WERI-Rb-1 (cell line): ENCODE data around the gene DYNLT2.

Source experiments
- DNase-seq: peaks from one replicate; pipeline ENCODE4 v3.0.0-alpha.2; 2020
- H3K27ac ChIP-seq: fragments of 250-450 bp; sonication (Bioruptor Pico); 2 replicates; pipeline ENCODE4 v1.5.1; 2020; ENCODE audit warnings: mild to moderate bottlenecking, moderate library complexity
- H3K27me3 ChIP-seq: fragments of 250-450 bp; sonication (Bioruptor Pico); 2 replicates; pipeline ENCODE4 v1.5.1; 2021; ENCODE audit warnings: mild to moderate bottlenecking, low read depth, moderate library complexity; ENCODE audit not compliant: insufficient read depth, severe bottlenecking
- H3K36me3 ChIP-seq: fragments of 250-450 bp; sonication (Bioruptor Pico); 2 replicates; pipeline ENCODE4 v1.5.1; 2020; ENCODE audit warnings: mild to moderate bottlenecking, moderate library complexity
- H3K4me3 ChIP-seq: 2 replicates; pipeline ENCODE4 v1.5.1; 2011; ENCODE audit warnings: low read depth, mild to moderate bottlenecking, control low read depth, low read length
- H3K9me3 ChIP-seq: fragments of 250-450 bp; sonication (Bioruptor Pico); 2 replicates; pipeline ENCODE4 v1.5.1; 2021; ENCODE audit warnings: mild to moderate bottlenecking, moderate library complexity; ENCODE audit not compliant: severe bottlenecking
- CTCF ChIP-seq: IDR thresholded peaks from 2 replicates; pipeline ENCODE4 v1.5.1; 2011; ENCODE audit warnings: low read depth, mild to moderate bottlenecking, control low read depth, inconsistent platforms, low read length

Gene DYNLT2

DNA sequence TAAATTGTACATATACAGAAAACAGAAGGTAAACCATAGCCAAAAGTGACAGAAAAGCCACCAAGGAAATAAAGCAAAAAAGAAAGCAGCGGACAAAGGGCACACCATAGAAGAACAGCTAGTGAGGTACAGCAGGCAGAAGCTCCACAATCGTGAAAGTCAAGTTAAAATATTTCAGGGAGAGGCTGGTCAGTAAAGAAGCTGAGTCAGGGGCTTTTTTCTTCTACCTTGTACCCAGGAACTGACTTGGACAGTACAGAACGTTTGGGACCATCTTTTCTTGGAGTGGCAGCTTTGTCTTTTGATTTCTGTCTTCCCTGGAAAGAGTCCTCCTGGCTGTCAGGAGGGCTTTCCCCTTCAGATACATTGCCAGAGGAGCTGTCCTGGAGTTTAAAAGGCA is 41.4 kb downstream of the DYNLT2 start:
- H3K36me3 ChIP-seq, result peaks cover 84% of the 10 kb centered on the region

GRCh38 chr6:169709293-169709692 is 42.1 kb downstream of the DYNLT2 start:
- Histone ChIP-seq H3K27me3 (no peaks in the 10 kb centered on the region), H3K36me3 (peaks cover 84% of the 10 kb centered on the region), H3K27ac (no peak overlapping the region), H3K9me3 (no peaks in the 10 kb centered on the region), H3K4me3 (no peak overlapping the region)
- DNase-seq, result no peak
- no peak for TF ChIP-seq CTCF

More for the DNA sequence above, 41.4 kb downstream of the DYNLT2 start:
- Histone ChIP-seq H3K4me3 (no peak overlapping the region), H3K9me3 (no peaks in the 10 kb centered on the region), H3K27me3 (no peaks in the 10 kb centered on the region), H3K27ac (no peak overlapping the region)
- no peak for DNase-seq
- no peak for TF ChIP-seq CTCF

- H3K4me3 ChIP-seq, result no peak overlapping the region
- peaks cover 82% of the 10 kb centered on the region for H3K36me3 ChIP-seq
- no peaks in the 10 kb centered on the region for H3K9me3 ChIP-seq
- no peak for TF ChIP-seq CTCF
- H3K27ac ChIP-seq, result no peak overlapping the region
- DNase-seq, result no peak
- no peaks in the 10 kb centered on the region for H3K27me3 ChIP-seq
Measured at GRCh38 chr6:169707772-169708171, 43.6 kb downstream of the DYNLT2 start.

DNA sequence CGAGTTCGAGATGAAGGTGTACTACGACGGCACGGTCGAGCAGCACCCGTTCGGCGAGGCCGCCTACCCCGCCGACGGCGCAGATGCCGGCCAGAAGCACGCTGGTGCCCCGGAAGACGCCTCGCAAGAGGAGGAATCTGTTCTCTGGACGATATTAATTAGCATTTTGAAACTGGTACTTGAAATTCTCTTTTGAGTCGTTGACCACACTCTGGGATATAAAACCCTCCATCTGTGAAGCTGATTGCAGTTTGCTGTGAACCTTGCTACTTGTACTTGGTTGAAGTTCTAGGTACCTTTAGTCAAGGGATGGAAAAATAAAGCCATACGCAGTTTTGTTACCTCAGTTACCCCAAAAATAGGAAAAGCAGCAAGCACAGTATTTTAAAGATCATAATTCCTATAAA is 48.5 kb downstream of the DYNLT2 start:
- no peak for DNase-seq
- Histone ChIP-seq H3K9me3 (no peaks in the 10 kb centered on the region), H3K4me3 (peak overlapping the region; percentile 99), H3K27ac (peak overlapping the region; percentile 92), H3K27me3 (no peaks in the 10 kb centered on the region), H3K36me3 (peaks cover 54% of the 10 kb centered on the region)
- no peak for TF ChIP-seq CTCF

GRCh38 chr6:169701954-169702839 is 49.2 kb downstream of the DYNLT2 start, which contains the start of the genes C6orf120 and WDR27:
C6orf120 (plus strand) TSS chr6:169702126; CDS start chr6:169702460, 334 bp downstream.
WDR27 (minus strand) TSS chr6:169702029; CDS start chr6:169689005, 13,024 bp downstream.
- Histone ChIP-seq H3K27me3 (no peaks in the 10 kb centered on the region), H3K4me3 (peak within 1 kb of the TSS; percentile 99), H3K9me3 (no peaks in the 10 kb centered on the region), H3K36me3 (peaks cover 47% of the 10 kb centered on the region), H3K27ac (peak within 1 kb of the TSS; percentile 92)
- no peak for TF ChIP-seq CTCF
- DNase-seq, result peak; percentile 97
